ENCODE results near the gene ZCCHC4. TPM values are rescaled to one million over a fixed set of nuclear protein-coding genes. Genes with fewer than 3 reads are reported as not detected.

ZCCHC4 gene
- total RNA-seq, 1 experiment from 2014 or later, result 18.0 TPM

GRCh38 chr4:25402521-25402920 lies 89.9 kb downstream of the ZCCHC4 start:
- ChIA-PET CTCF (no interaction called here), POLR2A (ENCODE audit: low non-redundant PET) (no interaction called here)
- BruUV-seq (replicated peaks), result no TSS peak

DNA sequence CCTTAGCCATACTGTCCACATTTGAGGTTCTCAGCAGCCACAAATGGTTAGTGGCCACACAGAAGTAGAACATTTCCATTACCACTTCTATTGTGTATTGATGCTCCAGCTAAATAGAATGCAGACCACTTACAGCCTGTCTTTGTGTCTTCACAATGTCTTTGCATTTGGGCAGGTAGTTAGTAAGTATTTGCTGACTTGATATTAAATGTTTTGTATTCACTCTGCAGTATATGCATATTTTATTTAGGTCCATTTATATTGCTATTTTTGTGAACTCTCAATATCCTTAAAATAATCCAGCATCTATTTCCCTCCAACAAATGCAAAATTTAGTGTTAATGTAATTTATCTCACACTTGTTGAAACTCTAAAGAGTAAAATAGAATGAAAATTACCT lies 91.1 kb downstream of the ZCCHC4 start:
- DNase-seq (ENCODE audit: low spot score), result no peak
- POLR2A ChIA-PET (ENCODE audit: low non-redundant PET), result no interaction called here
- TF ChIP-seq CTCF (conservative IDR thresholded peaks at IDR 0.05; ENCODE audit: low read depth, low read length) (no peak), EZH2 (IDR thresholded peaks at IDR 0.05; ENCODE audit: borderline replicate concordance, low read depth, low read length, poor library complexity, severe bottlenecking) (no peak)
- no peak overlapping the region for H3K4me3 ChIP-seq (ENCODE audit: low read depth, low read length, poor library complexity, severe bottlenecking)
- peaks cover 29% of the 10 kb centered on the region for H3K36me3 ChIP-seq (ENCODE audit: insufficient read depth, low read length, poor library complexity, severe bottlenecking)
- no TSS peak for BruUV-seq (replicated peaks)
- H3K27ac ChIP-seq (ENCODE audit: low read depth, low read length, poor library complexity, severe bottlenecking), result no peak overlapping the region
- H3K27me3 ChIP-seq (replicated peaks; ENCODE audit: insufficient read depth, low read depth, low read length, poor library complexity), result no peaks in the 10 kb centered on the region
- H3K9me3 ChIP-seq (ENCODE audit: low read depth, low read length, poor library complexity, severe bottlenecking), result no peaks in the 10 kb centered on the region
- CTCF ChIA-PET, result no interaction called here
- intact Hi-C loops (cut with micrococcal nuclease; ENCODE audit: unreplicated experiment), result no loop called here
- no peaks in the 10 kb centered on the region for H3K4me1 ChIP-seq (ENCODE audit: insufficient read depth, low read length, poor library complexity, severe bottlenecking)

More at GRCh38 chr4:25402521-25402920, 89.9 kb downstream of the ZCCHC4 start:
- DNase-seq (ENCODE audit: low spot score), result no peak
- no peak for TF ChIP-seq EZH2 (IDR thresholded peaks at IDR 0.05; ENCODE audit: borderline replicate concordance, low read depth, low read length, poor library complexity, severe bottlenecking)
- no peak for TF ChIP-seq CTCF (conservative IDR thresholded peaks at IDR 0.05; ENCODE audit: low read depth, low read length)
- intact Hi-C loops (cut with micrococcal nuclease; ENCODE audit: unreplicated experiment), result no loop called here
- no peak overlapping the region for H3K27ac ChIP-seq (ENCODE audit: low read depth, low read length, poor library complexity, severe bottlenecking)
- peaks cover 35% of the 10 kb centered on the region for H3K36me3 ChIP-seq (ENCODE audit: insufficient read depth, low read length, poor library complexity, severe bottlenecking)
- H3K4me1 ChIP-seq (ENCODE audit: insufficient read depth, low read length, poor library complexity, severe bottlenecking), result no peaks in the 10 kb centered on the region
- H3K4me3 ChIP-seq (ENCODE audit: low read depth, low read length, poor library complexity, severe bottlenecking), result no peak overlapping the region
- H3K9me3 ChIP-seq (ENCODE audit: low read depth, low read length, poor library complexity, severe bottlenecking), result peaks cover under 1% of the 10 kb centered on the region
- H3K27me3 ChIP-seq (replicated peaks; ENCODE audit: insufficient read depth, low read depth, low read length, poor library complexity), result no peaks in the 10 kb centered on the region

- no peaks in the 10 kb centered on the region for H3K9me3 ChIP-seq (ENCODE audit: low read depth, low read length, poor library complexity, severe bottlenecking)
- TF ChIP-seq CTCF (conservative IDR thresholded peaks at IDR 0.05; ENCODE audit: low read depth, low read length) (no peak), EZH2 (IDR thresholded peaks at IDR 0.05; ENCODE audit: borderline replicate concordance, low read depth, low read length, poor library complexity, severe bottlenecking) (no peak)
- POLR2A ChIA-PET (ENCODE audit: low non-redundant PET), result no interaction called here
- BruUV-seq (replicated peaks), result no TSS peak
- peaks cover 39% of the 10 kb centered on the region for H3K36me3 ChIP-seq (ENCODE audit: insufficient read depth, low read length, poor library complexity, severe bottlenecking)
- no peak for DNase-seq (ENCODE audit: low spot score)
- CTCF ChIA-PET, result no interaction called here
- no peaks in the 10 kb centered on the region for H3K27me3 ChIP-seq (replicated peaks; ENCODE audit: insufficient read depth, low read depth, low read length, poor library complexity)
- H3K27ac ChIP-seq (ENCODE audit: low read depth, low read length, poor library complexity, severe bottlenecking), result no peak overlapping the region
- no peak overlapping the region for H3K4me3 ChIP-seq (ENCODE audit: low read depth, low read length, poor library complexity, severe bottlenecking)
- intact Hi-C loops (cut with micrococcal nuclease; ENCODE audit: unreplicated experiment), result no loop called here
- H3K4me1 ChIP-seq (ENCODE audit: insufficient read depth, low read length, poor library complexity, severe bottlenecking), result no peaks in the 10 kb centered on the region
Observed at GRCh38 chr4:25405453-25405852, 92.9 kb downstream of the ZCCHC4 start.

All from A673 (cell line).